GM12874 (cell line): ENCODE results near the gene GLRX.

Source experiments
- TF ChIP-seq, protein P1 (sequence below): IDR thresholded peaks from 2 replicates; pipeline ENCODE4 v1.5.1; 2011; ENCODE audit warnings: low read depth, mild to moderate bottlenecking, control low read depth, low read length, moderate library complexity; ENCODE audit not compliant: insufficient read depth

The GLRX gene

DNA sequence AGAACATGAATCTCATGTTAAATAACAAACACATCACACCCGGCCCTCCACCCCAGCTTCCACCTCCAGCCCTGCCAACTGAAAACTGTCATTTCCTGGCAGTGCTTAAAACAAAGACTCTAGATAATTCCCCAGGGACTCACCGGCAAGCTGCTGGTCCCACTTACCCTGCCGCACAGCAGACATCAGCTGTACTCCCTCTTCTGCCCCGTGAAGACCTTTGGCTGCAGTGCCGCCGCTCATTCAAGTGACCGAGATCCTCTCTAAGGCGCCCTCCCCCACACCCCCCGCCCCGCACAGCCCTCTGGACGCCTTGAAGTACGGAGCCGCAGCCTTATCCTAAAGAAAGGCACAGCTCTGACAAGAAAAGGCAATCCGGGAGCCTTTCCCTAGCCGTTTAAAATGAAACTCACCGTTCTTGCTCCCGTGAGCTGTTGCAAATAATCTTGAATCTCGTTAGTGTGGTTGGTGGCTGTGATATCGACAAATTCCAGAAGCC is 434 bp downstream of the GLRX start:
- TF ChIP-seq, protein P1, sequence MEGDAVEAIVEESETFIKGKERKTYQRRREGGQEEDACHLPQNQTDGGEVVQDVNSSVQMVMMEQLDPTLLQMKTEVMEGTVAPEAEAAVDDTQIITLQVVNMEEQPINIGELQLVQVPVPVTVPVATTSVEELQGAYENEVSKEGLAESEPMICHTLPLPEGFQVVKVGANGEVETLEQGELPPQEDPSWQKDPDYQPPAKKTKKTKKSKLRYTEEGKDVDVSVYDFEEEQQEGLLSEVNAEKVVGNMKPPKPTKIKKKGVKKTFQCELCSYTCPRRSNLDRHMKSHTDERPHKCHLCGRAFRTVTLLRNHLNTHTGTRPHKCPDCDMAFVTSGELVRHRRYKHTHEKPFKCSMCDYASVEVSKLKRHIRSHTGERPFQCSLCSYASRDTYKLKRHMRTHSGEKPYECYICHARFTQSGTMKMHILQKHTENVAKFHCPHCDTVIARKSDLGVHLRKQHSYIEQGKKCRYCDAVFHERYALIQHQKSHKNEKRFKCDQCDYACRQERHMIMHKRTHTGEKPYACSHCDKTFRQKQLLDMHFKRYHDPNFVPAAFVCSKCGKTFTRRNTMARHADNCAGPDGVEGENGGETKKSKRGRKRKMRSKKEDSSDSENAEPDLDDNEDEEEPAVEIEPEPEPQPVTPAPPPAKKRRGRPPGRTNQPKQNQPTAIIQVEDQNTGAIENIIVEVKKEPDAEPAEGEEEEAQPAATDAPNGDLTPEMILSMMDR, result no peak

DNA sequence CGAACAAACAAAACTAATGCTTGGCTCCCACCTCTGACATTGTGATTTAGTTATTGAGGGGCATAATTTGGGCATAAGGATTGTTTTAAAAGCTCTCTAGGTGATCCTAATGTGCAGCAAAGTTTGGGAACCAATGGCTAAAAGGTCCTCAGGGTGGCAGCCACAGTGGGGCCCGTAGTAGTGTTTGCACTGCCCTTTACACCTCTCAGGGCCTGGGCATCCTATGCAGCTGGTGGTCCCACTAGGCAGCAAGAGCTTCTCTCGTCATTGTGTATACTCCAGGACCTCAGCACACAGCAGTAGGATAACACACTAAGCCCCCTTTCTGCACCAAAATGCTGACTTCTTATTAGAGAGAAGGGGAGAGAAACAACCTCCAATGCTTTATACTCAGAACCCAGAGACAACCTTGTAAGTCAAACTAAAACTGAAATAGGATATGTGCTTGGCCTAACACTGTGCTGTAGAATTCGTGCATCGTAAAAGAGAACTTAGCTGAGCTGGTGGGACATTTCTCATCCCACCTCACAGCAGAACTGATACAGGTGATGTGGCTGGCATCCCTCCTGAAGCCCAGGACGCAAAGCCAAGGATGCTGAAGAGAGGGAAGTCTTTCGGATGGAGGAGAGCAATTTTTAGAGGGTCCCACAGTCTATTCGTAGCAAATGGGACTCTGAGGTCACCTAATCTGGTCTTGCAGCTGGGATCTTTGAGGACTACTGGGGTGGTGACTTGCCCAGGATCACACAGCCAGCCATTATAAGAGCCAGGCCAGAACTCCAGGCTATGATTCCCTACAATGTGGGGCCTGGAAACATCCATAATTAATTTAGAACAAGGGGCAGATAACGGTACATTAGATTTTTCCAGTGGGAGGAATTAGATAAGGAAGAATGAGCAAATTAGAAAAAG is 1.2 kb downstream of the GLRX start:
- TF ChIP-seq, protein P1, result no peak

DNA sequence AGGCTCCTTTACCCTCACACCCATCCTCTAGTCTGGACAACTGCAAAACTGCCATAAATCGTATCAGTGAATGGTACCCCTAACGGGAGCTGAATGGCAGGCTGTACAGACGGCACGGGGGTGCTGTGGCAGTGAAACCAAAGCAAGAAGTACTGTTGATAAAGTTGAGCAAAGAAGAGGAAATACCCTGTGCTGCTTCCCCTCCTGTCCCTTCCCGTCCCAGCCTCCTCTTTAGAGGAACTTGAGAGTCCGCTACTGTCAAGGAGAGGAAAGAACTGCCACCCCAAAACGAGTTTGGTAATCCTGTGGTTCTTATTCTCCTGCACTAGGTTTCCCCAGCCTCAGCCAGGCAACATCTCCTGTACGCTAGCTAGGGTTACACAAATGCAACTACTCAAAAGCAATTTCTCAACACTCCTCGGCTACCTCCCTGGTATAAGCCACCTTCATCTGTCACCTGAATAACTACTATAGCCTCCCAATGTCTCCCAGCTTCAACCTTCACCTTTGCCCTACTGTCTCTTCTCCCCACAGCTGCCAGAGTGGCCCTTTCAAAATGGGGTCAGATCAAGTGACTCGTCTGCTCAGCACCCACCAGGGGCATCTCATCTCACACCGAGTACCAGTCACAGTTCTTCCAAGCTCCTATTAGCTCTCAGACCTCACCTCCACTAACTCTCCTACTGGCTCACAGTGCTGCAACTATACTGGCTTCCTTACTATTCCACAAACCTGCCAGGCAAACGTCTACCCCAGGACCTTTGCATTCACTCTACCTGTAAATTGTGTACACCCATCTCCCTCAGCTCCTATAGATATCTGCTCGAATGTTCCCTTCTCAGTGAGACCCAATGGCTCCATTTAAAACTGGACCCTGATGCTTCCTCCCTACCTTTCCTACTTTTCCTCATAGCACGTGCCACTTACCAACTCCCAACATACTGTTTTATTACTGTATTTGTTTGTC is 4.1 kb downstream of the GLRX start:
- TF ChIP-seq, protein P1, result no peak

DNA sequence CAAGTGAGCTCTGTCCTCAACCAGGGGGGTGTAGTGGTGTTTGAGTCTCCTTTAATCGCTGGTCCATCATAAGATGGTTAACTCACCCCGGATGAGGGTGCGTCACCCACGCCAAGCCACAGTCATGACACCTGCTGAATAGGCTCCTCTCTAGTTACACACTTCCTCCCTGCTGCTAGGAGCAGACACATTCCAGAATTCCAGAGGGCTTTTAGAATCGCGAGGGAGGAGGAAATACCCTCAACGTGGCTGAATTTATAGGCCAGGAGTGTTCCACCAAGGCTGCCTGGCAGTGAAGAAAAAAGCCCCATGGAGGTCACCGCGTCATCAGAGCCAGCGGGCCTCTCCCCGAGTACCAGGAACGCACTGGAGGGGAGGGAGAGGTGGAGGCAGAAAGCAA is 5.1 kb downstream of the GLRX start:
- TF ChIP-seq, protein P1, result no peak

DNA sequence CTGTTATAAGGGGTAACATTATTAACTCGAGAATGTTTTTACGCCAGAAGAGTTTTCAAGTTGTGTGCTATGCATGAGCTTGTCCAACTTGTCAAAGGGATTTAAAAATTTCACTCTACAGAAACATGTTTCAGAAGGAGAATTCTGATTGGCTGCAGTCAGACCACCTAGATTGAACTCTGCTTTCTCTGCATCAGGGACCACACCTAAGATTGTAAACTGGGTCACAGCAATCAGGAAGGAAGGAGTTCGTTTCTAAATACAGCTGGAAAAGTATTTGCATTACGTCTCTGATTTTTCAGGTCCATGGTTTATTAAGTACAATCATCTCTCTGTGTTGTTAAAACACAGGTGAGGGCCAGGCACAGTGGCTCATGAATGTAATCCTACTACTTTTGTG is 5.8 kb downstream of the GLRX start:
- TF ChIP-seq, protein P1, result no peak

DNA sequence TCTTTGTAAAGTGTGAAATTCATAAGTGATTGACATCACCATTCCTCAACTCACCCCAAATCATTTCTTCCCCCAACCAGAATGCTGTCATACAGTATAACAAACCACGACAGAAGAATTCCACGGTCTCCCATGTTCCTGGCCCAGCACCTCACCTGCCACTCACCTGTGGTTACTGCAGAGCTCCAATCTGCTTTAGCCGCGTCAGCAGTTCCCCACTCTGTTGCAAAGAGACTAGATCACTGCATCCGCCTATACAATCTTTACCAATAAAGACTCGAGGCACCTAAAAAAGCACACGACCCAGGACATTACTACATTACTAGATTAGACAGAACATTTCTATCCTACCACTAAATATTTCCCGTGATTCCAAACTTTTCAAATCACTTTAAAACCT is 6.2 kb downstream of the GLRX start:
- TF ChIP-seq, protein P1, result no peak

DNA sequence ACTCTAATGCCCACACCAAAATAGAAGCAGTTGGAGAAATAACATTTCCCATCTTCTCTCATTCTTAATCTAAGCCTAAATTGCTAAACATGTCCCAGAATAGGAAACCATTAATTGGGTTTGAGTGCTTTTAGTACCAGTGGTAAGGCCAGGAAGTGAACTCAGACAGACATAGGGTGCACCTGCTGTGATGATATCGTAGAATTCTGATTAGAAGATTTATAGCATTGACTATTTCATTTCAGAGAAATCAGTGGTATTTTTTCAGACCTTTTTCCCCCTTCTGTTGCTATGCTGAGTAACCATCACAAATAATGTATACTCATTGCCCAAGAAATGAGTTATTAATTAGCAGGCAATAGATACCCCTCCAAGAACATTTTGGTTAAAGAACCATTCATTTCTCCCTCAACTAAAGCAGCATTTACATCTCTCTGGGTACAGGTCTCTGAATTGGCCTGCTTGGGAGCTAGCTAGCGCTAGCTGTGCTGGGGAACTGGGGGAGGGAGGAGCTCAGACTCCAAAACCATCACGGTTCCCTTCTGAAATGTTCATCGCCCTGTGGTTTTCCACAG is 7.3 kb downstream of the GLRX start:
- TF ChIP-seq, protein P1, result no peak
